Activated CD4-positive, alpha-beta T cell treated with anti-CD3 and anti-CD28 coated beads, Interleukin-2, amount 10 ng/mL, durations not matched to agents 7 days and 5 days (primary cell): Measurements from ENCODE around the gene MTLN. TPM values are rescaled to one million over a fixed set of nuclear protein-coding genes. Genes with fewer than 3 reads are reported as not detected.

ENCODE experiments used
- CTCF ChIA-PET: fragments of 350-600 bp; sonication (Branson Sonifier 250); formaldehyde crosslinking; loops from one replicate; lab custom pipeline; 2021; ENCODE audit warnings: antibody characterized with exemption; lab: Charles Lee
- POLR2A ChIA-PET: fragments of 350-600 bp; sonication (Branson Sonifier 250); formaldehyde crosslinking; loops from one replicate; lab custom pipeline; 2021; ENCODE audit warnings: antibody characterized with exemption; lab: Charles Lee
- DNase-seq: peaks from one replicate; pipeline ENCODE4 v3.0.0-alpha.2; 2020
- H3K27ac Mint-ChIP-seq: one replicate; pipeline ENCODE4 v1.8.0; 2021; ENCODE audit warnings: mild to moderate bottlenecking, moderate library complexity, mixed read lengths
- H3K27me3 Mint-ChIP-seq: one replicate; pipeline ENCODE4 v1.8.0; 2021; ENCODE audit warnings: mixed read lengths
- H3K36me3 Mint-ChIP-seq: one replicate; pipeline ENCODE4 v1.8.0; 2021; ENCODE audit warnings: low read depth, mixed read lengths
- H3K4me1 Mint-ChIP-seq: one replicate; pipeline ENCODE4 v1.8.0; 2021; ENCODE audit warnings: mixed read lengths
- H3K4me3 Mint-ChIP-seq: one replicate; pipeline ENCODE4 v1.8.0; 2021; ENCODE audit warnings: mild to moderate bottlenecking, moderate library complexity, mixed read lengths
- H3K9me3 Mint-ChIP-seq: one replicate; pipeline ENCODE4 v1.8.0; 2021; ENCODE audit warnings: mixed read lengths
- total RNA-seq, 2 experiments: library from RNA; stranded (reverse); gene quantifications; one replicate each; pipeline ENCODE4 v1.2.3, GENCODE V29; 2021

MTLN gene
- total RNA-seq, 2 experiments from 2014 or later: 32.2 to 35.2 TPM

GRCh38 chr2:110173523-110173922 lies 38.8 kb downstream of the MTLN start:
- peaks cover 4% of the 10 kb centered on the region for H3K4me1 Mint-ChIP-seq
- H3K4me3 Mint-ChIP-seq: no peak overlapping the region
- ChIA-PET POLR2A (no interaction called here), CTCF (no interaction called here)
- DNase-seq: no peak
- H3K27ac Mint-ChIP-seq: no peak overlapping the region
- H3K36me3 Mint-ChIP-seq: no peaks in the 10 kb centered on the region
- H3K27me3 Mint-ChIP-seq: peaks cover 10% of the 10 kb centered on the region
- H3K9me3 Mint-ChIP-seq: no peaks in the 10 kb centered on the region

GRCh38 chr2:110172506-110172905 lies 39.8 kb downstream of the MTLN start:
- Mint-ChIP-seq H3K4me3 (no peak overlapping the region), H3K4me1 (peaks cover 4% of the 10 kb centered on the region), H3K27me3 (peaks cover 10% of the 10 kb centered on the region), H3K36me3 (no peaks in the 10 kb centered on the region), H3K27ac (no peak overlapping the region), H3K9me3 (no peaks in the 10 kb centered on the region)
- POLR2A ChIA-PET: no interaction called here
- CTCF ChIA-PET: no interaction called here
- no peak for DNase-seq

- Mint-ChIP-seq H3K27ac (no peak overlapping the region), H3K27me3 (peaks cover 7% of the 10 kb centered on the region), H3K4me3 (no peak overlapping the region), H3K4me1 (peaks cover 4% of the 10 kb centered on the region), H3K9me3 (no peaks in the 10 kb centered on the region), H3K36me3 (no peaks in the 10 kb centered on the region)
- ChIA-PET CTCF (interaction anchor here (1.2 kb wide), 2 partner anchors 10 to 13 kb away, joined by 3 to 4 read pairs; no protein-coding TSS in a partner anchor), POLR2A (no interaction called here)
- no peak for DNase-seq
These were observed 42.2 kb downstream of the MTLN start for GRCh38 chr2:110170102-110170501.

- Mint-ChIP-seq H3K27me3 (peaks cover 13% of the 10 kb centered on the region), H3K4me1 (peaks cover 4% of the 10 kb centered on the region), H3K4me3 (no peak overlapping the region), H3K27ac (no peak overlapping the region), H3K9me3 (no peaks in the 10 kb centered on the region), H3K36me3 (no peaks in the 10 kb centered on the region)
- ChIA-PET POLR2A (no interaction called here), CTCF (no interaction called here)
- DNase-seq: no peak
These were observed 44.9 kb downstream of the MTLN start for GRCh38 chr2:110167326-110168000.

- Mint-ChIP-seq H3K4me1 (peaks cover 4% of the 10 kb centered on the region), H3K27me3 (peaks cover 13% of the 10 kb centered on the region), H3K4me3 (no peak overlapping the region), H3K36me3 (no peaks in the 10 kb centered on the region), H3K27ac (no peak overlapping the region), H3K9me3 (no peaks in the 10 kb centered on the region)
- ChIA-PET CTCF (interaction anchor here (1.0 kb wide), 1 partner anchor 11 kb away, joined by 3 read pairs; no protein-coding TSS in a partner anchor), POLR2A (no interaction called here)
- DNase-seq: no peak
These were observed 46.1 kb downstream of the MTLN start for GRCh38 chr2:110166266-110166665.

Other genes with a start within 250 kb of the MTLN start
- under 1 TPM in 1 of 2 experiments, not detected in 1; 0.19 TPM for gene MALL, start 96.7 kb downstream of the MTLN start, total RNA-seq
- gene NPHP1, start 7.5 kb downstream of the MTLN start, total RNA-seq: under 1 TPM; 0.17 to 0.27 TPM